ENCODE results near the gene CYP26C1. TPM values are rescaled to one million over a fixed set of nuclear protein-coding genes. Genes with fewer than 3 reads are reported as not detected.

The CYP26C1 gene
- total RNA-seq, 3 donors from 2014 or later (not counting 1 experiment from before 2014, with no cell fraction given): 0.09 TPM; not detected in 2

DNA sequence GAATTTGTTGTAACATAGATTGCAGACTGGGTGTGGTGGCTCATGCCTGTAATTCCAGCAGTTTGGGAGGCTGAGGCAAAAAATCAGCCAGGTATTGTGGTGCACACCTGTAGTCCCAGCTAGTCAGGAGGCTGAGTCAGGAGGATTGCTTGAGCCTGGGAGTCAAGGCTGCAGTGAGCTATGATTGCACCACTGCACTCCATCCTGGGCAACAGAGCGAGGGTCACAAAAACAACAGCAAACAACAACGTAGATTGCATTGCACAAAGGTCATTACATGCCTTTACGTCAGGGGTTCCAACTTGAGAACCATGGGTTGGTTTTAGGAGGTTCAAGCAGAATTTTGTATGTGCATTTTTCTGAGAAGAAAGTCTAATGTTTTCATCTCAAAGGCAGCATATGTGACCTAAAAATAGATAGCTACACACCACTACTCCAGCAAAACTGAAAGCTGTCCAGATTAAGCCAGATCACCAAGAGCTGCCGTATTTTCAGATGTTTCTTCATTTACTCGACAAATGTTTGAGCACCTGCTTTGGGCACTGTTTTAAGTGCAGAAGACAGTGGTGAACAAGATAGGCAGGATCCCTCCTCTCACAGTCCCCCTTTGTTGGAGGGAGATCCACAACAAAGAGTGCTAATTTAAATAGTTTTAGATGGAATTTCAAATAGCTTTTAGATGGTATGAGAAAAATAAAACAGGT, 28.3 kb upstream of the CYP26C1 start:
- Histone ChIP-seq H3K4me1 (ENCODE audit: control insufficient read depth, insufficient read depth, low read length) (no peaks in the 10 kb centered on the region), H3K4me3 (ENCODE audit: low read length) (no peak overlapping the region), H3K9me3 (ENCODE audit: control insufficient read depth, insufficient read depth, low read length) (no peaks in the 10 kb centered on the region), H3K27ac (ENCODE audit: low read length) (no peak overlapping the region), H3K27me3 (ENCODE audit: control insufficient read depth, insufficient read depth, low read length) (no peaks in the 10 kb centered on the region), H3K36me3 (ENCODE audit: control insufficient read depth, insufficient read depth, low read length) (no peaks in the 10 kb centered on the region)
- Mint-ChIP-seq H3K4me3 (no peak overlapping the region), H3K27me3 (ENCODE audit: low read depth in 2 of 2) (no peaks in the 10 kb centered on the region), H3K4me1 (no peaks in the 10 kb centered on the region), H3K9me3 (no peaks in the 10 kb centered on the region), H3K27ac (no peak overlapping the region), H3K36me3 (peaks cover 3% of the 10 kb centered on the region)
- intact Hi-C loops (cut with micrococcal nuclease): no loop called here
- DNase-seq: no peak
- 84% methylated on average over 5 of the region's 5 CpGs for WGBS (ENCODE audit: insufficient coverage)
- ATAC-seq: no peak
- TF ChIP-seq, protein P1, sequence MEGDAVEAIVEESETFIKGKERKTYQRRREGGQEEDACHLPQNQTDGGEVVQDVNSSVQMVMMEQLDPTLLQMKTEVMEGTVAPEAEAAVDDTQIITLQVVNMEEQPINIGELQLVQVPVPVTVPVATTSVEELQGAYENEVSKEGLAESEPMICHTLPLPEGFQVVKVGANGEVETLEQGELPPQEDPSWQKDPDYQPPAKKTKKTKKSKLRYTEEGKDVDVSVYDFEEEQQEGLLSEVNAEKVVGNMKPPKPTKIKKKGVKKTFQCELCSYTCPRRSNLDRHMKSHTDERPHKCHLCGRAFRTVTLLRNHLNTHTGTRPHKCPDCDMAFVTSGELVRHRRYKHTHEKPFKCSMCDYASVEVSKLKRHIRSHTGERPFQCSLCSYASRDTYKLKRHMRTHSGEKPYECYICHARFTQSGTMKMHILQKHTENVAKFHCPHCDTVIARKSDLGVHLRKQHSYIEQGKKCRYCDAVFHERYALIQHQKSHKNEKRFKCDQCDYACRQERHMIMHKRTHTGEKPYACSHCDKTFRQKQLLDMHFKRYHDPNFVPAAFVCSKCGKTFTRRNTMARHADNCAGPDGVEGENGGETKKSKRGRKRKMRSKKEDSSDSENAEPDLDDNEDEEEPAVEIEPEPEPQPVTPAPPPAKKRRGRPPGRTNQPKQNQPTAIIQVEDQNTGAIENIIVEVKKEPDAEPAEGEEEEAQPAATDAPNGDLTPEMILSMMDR (IDR thresholded peaks at IDR 0.05): no peak

DNA sequence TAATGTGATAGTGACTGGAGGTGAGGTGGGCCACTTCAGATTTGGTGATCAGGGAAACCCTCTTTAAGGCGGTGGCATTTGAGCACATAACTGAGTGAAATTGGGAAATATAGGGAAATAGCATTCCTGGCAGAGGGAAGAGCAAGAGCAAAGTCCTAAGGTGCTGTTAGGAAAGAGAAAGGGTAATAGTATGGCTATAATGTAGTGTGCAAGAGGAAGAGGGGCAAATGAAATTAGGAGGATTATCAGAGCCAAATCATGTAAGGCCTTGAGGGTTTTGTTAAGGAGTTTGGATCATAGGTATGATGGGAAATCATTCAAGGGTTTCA, 27.8 kb upstream of the CYP26C1 start:
- TF ChIP-seq, protein P1 (IDR thresholded peaks at IDR 0.05): no peak
- WGBS (ENCODE audit: insufficient coverage): 100% methylated on average over 1 of the region's 1 CpG
- DNase-seq: no peak
- Histone ChIP-seq H3K36me3 (ENCODE audit: control insufficient read depth, insufficient read depth, low read length) (no peaks in the 10 kb centered on the region), H3K9me3 (ENCODE audit: control insufficient read depth, insufficient read depth, low read length) (no peaks in the 10 kb centered on the region), H3K27me3 (ENCODE audit: control insufficient read depth, insufficient read depth, low read length) (no peaks in the 10 kb centered on the region), H3K27ac (ENCODE audit: low read length) (no peak overlapping the region), H3K4me3 (ENCODE audit: low read length) (no peak overlapping the region), H3K4me1 (ENCODE audit: control insufficient read depth, insufficient read depth, low read length) (no peaks in the 10 kb centered on the region)
- no peak overlapping the region for H3K27ac Mint-ChIP-seq
- no peaks in the 10 kb centered on the region for H3K27me3 Mint-ChIP-seq (ENCODE audit: low read depth in 2 of 2)
- H3K4me3 Mint-ChIP-seq: no peak overlapping the region
- no peaks in the 10 kb centered on the region for H3K4me1 Mint-ChIP-seq
- ATAC-seq: no peak
- H3K36me3 Mint-ChIP-seq: no peaks in the 10 kb centered on the region
- no peaks in the 10 kb centered on the region for H3K9me3 Mint-ChIP-seq
- intact Hi-C loops (cut with micrococcal nuclease): no loop called here

DNA sequence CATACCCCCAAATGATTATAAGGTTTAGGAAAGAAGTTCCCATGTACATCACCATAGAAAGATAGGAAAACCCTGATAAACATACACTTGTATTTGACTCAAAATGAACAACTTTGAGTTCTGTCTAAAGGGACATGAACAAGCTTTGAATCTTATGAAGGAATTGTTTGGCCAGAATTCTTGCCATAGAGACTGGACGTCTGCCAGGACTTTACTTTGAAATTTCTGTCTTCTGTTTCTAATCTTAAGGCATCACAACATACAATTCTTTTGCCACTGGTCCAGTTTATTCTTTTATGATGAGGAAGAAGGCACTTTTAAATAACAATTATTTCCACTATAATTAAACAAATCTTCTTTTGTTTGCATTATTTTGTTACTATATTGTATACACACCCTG, 26.2 kb upstream of the CYP26C1 start:
- Histone ChIP-seq H3K4me1 (ENCODE audit: control insufficient read depth, insufficient read depth, low read length) (no peaks in the 10 kb centered on the region), H3K4me3 (ENCODE audit: low read length) (no peak overlapping the region), H3K9me3 (ENCODE audit: control insufficient read depth, insufficient read depth, low read length) (no peaks in the 10 kb centered on the region), H3K36me3 (ENCODE audit: control insufficient read depth, insufficient read depth, low read length) (no peaks in the 10 kb centered on the region), H3K27me3 (ENCODE audit: control insufficient read depth, insufficient read depth, low read length) (no peaks in the 10 kb centered on the region), H3K27ac (ENCODE audit: low read length) (no peak overlapping the region)
- DNase-seq (no peak), ATAC-seq (no peak)
- TF ChIP-seq, protein P1 (IDR thresholded peaks at IDR 0.05): no peak
- Mint-ChIP-seq H3K4me3 (no peak overlapping the region), H3K9me3 (no peaks in the 10 kb centered on the region), H3K27me3 (ENCODE audit: low read depth in 2 of 2) (no peaks in the 10 kb centered on the region), H3K4me1 (peaks cover 0 to under 1% of the 10 kb centered on the region in 2 donors), H3K27ac (no peak overlapping the region), H3K36me3 (no peaks in the 10 kb centered on the region)
- intact Hi-C loops (cut with micrococcal nuclease): no loop called here
- no CpG with 5 or more reads among the region's 1 CpG for WGBS (ENCODE audit: insufficient coverage)

DNA sequence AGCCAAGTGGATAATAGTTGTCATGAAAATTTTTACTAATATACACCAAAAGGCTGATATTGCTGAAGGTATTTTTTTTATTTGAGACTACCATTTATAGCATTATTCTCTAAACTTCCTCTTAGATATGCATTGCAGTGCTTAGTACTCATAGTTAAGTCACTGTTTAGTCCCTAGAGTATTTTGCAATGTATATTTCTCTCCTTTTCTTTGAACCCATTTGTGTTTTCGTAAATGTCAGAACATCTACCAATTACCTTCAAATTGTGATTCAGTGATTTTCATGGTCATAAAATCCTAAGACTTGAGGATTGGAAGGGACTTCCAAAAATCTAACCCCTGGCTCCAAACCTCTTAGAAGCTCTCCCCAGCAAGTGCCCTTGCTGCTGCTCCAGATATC, 21.5 kb upstream of the CYP26C1 start:
- TF ChIP-seq, protein P1 (IDR thresholded peaks at IDR 0.05): no peak
- no peak overlapping the region for H3K4me3 ChIP-seq (ENCODE audit: low read length)
- Mint-ChIP-seq H3K4me3 (no peak overlapping the region), H3K4me1 (peaks cover 0 to 7% of the 10 kb centered on the region in 2 donors), H3K36me3 (no peaks in the 10 kb centered on the region), H3K27ac (no peak overlapping the region), H3K9me3 (no peaks in the 10 kb centered on the region), H3K27me3 (ENCODE audit: low read depth in 2 of 2) (no peaks in the 10 kb centered on the region)
- no peak overlapping the region for H3K27ac ChIP-seq (ENCODE audit: low read length)
- no peaks in the 10 kb centered on the region for H3K9me3 ChIP-seq (ENCODE audit: control insufficient read depth, insufficient read depth, low read length)
- H3K27me3 ChIP-seq (ENCODE audit: control insufficient read depth, insufficient read depth, low read length): no peaks in the 10 kb centered on the region
- H3K4me1 ChIP-seq (ENCODE audit: control insufficient read depth, insufficient read depth, low read length): no peaks in the 10 kb centered on the region
- intact Hi-C loops (cut with micrococcal nuclease): no loop called here
- ATAC-seq (no peak), DNase-seq (no peak)
- 100% methylated on average over 1 of the region's 1 CpG for WGBS (ENCODE audit: insufficient coverage)
- H3K36me3 ChIP-seq (ENCODE audit: control insufficient read depth, insufficient read depth, low read length): no peaks in the 10 kb centered on the region
